Umbilical cord (tissue), 2 donors: ENCODE data around the gene NHSL2. TPM values are rescaled to one million over a fixed set of nuclear protein-coding genes. Genes with fewer than 3 reads are reported as not detected.

Experiments used
- DNase-seq: peaks from one replicate; pipeline ENCODE4 v3.0.0-alpha.2; 2015; ENCODE audit warnings: low spot score
- total RNA-seq: library from RNA; depleted of rRNA; stranded (reverse); fragments of >200 nt; gene quantifications from one replicate; pipeline ENCODE4 v1.2.3, GENCODE V29; 2014; ENCODE audit warnings: low replicate concordance; ENCODE audit not compliant: insufficient read depth

Gene NHSL2
- total RNA-seq, 1 donor from 2014 or later, result 25.3 TPM

GRCh38 chrX:72062916-72063315 is 152.3 kb downstream of the NHSL2 start:
- DNase-seq, result peak; percentile 41

GRCh38 chrX:72069350-72070160 is 158.9 kb downstream of the NHSL2 start:
- peak; percentile 56 for DNase-seq

GRCh38 chrX:72071213-72071612 is 160.6 kb downstream of the NHSL2 start:
- DNase-seq, result no peak

GRCh38 chrX:72073633-72074032 is 163.0 kb downstream of the NHSL2 start:
- no peak for DNase-seq

GRCh38 chrX:72078411-72078810 is 167.8 kb downstream of the NHSL2 start:
- DNase-seq, result no peak

- no peak for DNase-seq
Observed at GRCh38 chrX:72079607-72080006, 169.0 kb downstream of the NHSL2 start.

GRCh38 chrX:72080150-72080549 is 169.5 kb downstream of the NHSL2 start:
- no peak for DNase-seq

GRCh38 chrX:72080800-72081199 is 170.2 kb downstream of the NHSL2 start:
- DNase-seq, result no peak

- no peak for DNase-seq
Observed at GRCh38 chrX:72081605-72082320, 171.1 kb downstream of the NHSL2 start.

- no peak for DNase-seq
Observed at GRCh38 chrX:72083291-72083690, 172.6 kb downstream of the NHSL2 start.

GRCh38 chrX:72084114-72084513 is 173.5 kb downstream of the NHSL2 start:
- no peak for DNase-seq

GRCh38 chrX:72086995-72087394 is 176.3 kb downstream of the NHSL2 start:
- DNase-seq, result no peak

- DNase-seq, result no peak
Observed at GRCh38 chrX:72088761-72089160, 178.1 kb downstream of the NHSL2 start.

- DNase-seq, result no peak
Observed at GRCh38 chrX:72089254-72089653, 178.6 kb downstream of the NHSL2 start.

- DNase-seq, result peak; percentile 60
Observed at GRCh38 chrX:72094894-72095293, 184.2 kb downstream of the NHSL2 start.

- DNase-seq, result no peak
Observed at GRCh38 chrX:72095370-72095769, 184.7 kb downstream of the NHSL2 start.

GRCh38 chrX:72097098-72097497 is 186.5 kb downstream of the NHSL2 start:
- DNase-seq, result no peak

- no peak for DNase-seq
Observed at GRCh38 chrX:72100051-72100755, 189.6 kb downstream of the NHSL2 start.

- DNase-seq, result no peak
Observed at GRCh38 chrX:72100824-72101351, 190.2 kb downstream of the NHSL2 start.

GRCh38 chrX:72101597-72102037 is 191.0 kb downstream of the NHSL2 start:
- DNase-seq, result no peak

- DNase-seq, result no peak
Observed at GRCh38 chrX:72102126-72102525, 191.5 kb downstream of the NHSL2 start.

- DNase-seq, result no peak
Observed at GRCh38 chrX:72102760-72103159, 192.1 kb downstream of the NHSL2 start.
